NB4 (cell line): ENCODE measurements around the gene DAPK1.

ENCODE experiments used
- CTCF ChIP-seq: IDR thresholded peaks from one replicate; pipeline ENCODE4 v1.5.1; 2012; ENCODE audit warnings: low read depth, low read length
- MYC ChIP-seq: IDR thresholded peaks from 2 replicates; pipeline ENCODE4 v1.6.1; 2011; ENCODE audit warnings: low read depth, low read length
- POLR2A ChIP-seq: IDR thresholded peaks from 2 replicates; pipeline ENCODE4 v1.6.1; 2011; ENCODE audit warnings: mild to moderate bottlenecking; ENCODE audit not compliant: insufficient read length; ENCODE audit errors: extremely low read depth

GRCh38 chr9:87548159-87548558 lies 50.5 kb downstream of the DAPK1 start:
- TF ChIP-seq CTCF (no peak), POLR2A (no peak), MYC (no peak)
